Left lobe of liver (tissue), 2 donors: ENCODE data around the gene MYO7A. TPM values are rescaled to one million over a fixed set of nuclear protein-coding genes. Genes with fewer than 3 reads are reported as not detected.

Experiments used
- ATAC-seq: fragments of 200-7000 bp; cut with Tn5 transposase; one replicate; pipeline ENCODE4 v1.9.1; 2020; ENCODE audit warnings: mild to moderate bottlenecking, moderate library complexity
- DNase-seq: peaks from one replicate; pipeline ENCODE4 v3.0.0-alpha.2; 2020; ENCODE audit warnings: low spot score
- total RNA-seq: library from RNA; stranded (reverse); gene quantifications from one replicate; pipeline ENCODE4 v1.2.1, GENCODE V29; 2021
- donor health status: DM: no; HTN: no; CAD: no; lungs with moderate emphysema.
- donor health status: DM: no; HTN: yes; CAD: no.

The MYO7A gene
- total RNA-seq, 1 donor from 2014 or later = 38.5 TPM

- ATAC-seq (no peak), DNase-seq (no peak)
These were observed 52.3 kb downstream of the MYO7A start for GRCh38 chr11:77180346-77180745.

- DNase-seq (no peak), ATAC-seq (no peak)
These were observed 53.2 kb downstream of the MYO7A start for GRCh38 chr11:77181226-77181625.

DNA sequence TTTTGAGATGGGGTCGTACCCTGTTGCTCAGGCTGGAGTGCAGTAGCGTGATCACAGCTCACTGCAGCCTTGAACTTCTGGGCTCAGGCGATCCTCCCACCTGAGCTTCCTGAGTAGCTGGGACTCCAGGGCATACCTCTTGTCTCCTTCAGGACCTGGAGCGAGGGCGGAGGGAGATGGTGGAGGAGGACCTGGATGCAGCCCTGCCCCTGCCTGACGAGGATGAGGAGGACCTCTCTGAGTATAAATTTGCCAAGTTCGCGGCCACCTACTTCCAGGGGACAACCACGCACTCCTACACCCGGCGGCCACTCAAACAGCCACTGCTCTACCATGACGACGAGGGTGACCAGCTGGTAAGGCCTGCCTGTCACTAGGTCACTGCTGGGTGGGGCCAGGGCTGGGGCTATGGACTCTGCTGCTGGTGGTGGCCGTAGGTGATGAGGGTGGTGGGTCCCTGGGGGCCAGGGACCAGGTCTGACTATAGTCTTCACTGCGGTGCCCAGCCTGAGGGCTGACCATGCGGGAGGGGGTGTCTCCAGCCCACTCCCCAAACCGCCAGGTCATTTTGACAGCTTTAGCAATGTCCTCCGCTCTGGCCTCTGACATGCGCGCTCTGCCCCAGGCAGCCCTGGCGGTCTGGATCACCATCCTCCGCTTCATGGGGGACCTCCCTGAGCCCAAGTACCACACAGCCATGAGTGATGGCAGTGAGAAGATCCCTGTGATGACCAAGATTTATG lies 53.9 kb downstream of the MYO7A start:
- ATAC-seq = no peak
- no peak for DNase-seq

GRCh38 chr11:77182542-77183430 lies 54.7 kb downstream of the MYO7A start:
- no peak for DNase-seq
- no peak for ATAC-seq

DNA sequence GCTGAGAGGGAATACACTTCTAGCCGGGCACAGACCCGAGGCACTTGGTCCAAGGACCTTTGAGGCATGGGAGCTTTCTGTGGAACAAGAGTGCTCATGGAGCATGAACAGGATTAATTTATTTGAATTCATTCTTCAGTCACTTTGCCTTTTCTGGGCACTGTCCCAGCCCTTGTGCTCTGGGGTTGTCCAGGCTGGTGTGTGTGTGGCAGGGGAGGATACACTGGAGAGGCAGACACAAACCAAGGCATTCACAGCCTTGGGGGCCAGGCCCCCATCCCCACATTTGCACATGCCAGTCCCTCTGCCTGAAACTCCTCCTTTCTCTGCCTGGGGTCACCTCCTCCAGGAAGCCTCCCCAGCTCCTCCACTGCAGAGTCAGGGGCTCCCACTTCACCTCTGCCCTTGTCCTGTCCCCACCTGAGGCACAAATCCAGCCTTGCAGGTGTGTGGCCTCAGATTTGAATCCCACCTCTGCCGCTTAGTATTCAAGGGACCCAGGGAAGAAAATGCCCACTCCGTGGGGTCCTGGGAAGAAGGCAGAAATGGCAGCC lies 55.5 kb downstream of the MYO7A start:
- DNase-seq = no peak

GRCh38 chr11:77184136-77184860 lies 56.3 kb downstream of the MYO7A start:
- DNase-seq (no peak), ATAC-seq (no peak)

More for the DNA sequence above, 55.5 kb downstream of the MYO7A start:
- no peak for ATAC-seq

- DNase-seq = no peak
- no peak for ATAC-seq
These were observed 58.3 kb downstream of the MYO7A start for GRCh38 chr11:77186302-77186701.

DNA sequence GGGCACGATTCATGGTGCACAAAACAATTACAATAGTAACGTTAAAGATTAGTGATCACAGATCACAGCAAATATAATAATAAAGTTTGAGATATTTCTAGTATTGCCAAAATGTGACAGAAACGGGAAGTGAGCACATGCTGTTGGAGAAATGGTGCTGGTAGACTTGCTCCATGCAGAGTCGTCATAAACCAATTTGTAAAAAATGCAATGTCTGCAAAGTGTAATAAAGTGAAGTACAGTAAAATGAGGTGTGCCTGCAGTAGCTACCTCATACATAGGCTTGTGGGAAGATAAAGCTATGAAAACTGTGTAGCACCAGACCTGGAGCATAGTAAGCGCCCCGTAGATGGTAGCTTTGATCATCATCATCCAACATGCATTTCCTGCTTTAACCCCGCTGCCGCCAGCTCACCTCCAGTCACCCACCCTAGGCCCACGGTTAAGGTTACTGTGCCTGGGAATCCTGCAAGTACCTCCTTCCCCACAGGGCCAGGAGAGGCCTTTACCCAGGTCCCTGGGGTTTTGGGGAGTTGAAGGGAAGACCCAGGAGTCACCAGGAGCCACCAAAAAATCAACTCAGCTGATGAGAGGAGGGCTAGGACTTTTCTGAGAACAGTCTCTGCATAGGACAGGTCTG lies 59.2 kb downstream of the MYO7A start:
- ATAC-seq = no peak
- no peak for DNase-seq

DNA sequence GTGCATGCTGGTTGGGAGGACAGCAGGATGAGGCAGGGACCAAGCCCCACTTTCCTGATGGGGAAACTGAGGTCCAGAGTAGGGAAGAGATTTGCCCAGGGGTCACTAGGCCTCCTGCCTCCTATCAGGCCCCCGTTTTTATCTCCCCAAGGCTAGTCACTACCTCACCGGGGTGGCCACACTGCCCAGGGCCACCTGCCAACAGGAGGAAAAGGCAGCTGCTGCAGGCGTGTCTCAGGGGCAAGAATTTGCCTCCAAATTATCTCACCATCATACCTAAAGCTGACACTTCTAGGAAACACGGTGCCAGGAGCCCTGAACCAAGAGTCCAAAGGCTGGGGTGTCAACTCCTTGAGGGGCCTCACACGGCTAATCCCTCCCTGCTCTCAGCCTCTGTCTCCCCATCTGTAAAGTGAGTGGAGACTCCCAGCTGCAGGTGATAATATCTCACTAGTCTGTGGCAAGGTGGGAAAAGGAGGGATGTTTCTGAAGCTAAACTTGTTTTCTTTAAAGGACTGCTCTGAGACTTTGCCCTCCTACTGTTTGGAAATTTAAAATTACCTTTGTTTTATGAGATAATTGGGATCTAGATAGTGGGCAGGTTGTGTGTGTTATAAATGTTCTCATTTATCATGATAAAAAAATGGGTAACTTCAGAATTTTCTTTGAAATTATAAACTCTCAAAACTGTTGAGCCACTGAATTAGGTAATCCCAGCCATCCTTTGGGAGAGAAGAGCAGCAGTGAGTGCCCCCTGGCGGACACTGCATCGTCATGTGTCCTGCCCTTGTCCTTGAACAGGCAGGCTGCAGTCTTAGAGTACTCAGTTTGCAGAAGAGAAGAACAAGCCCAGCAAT lies 60.0 kb downstream of the MYO7A start:
- ATAC-seq (peak; percentile 93), DNase-seq (peak; percentile 79)

GRCh38 chr11:77188633-77189491 lies 60.8 kb downstream of the MYO7A start:
- ATAC-seq (no peak), DNase-seq (no peak)

DNA sequence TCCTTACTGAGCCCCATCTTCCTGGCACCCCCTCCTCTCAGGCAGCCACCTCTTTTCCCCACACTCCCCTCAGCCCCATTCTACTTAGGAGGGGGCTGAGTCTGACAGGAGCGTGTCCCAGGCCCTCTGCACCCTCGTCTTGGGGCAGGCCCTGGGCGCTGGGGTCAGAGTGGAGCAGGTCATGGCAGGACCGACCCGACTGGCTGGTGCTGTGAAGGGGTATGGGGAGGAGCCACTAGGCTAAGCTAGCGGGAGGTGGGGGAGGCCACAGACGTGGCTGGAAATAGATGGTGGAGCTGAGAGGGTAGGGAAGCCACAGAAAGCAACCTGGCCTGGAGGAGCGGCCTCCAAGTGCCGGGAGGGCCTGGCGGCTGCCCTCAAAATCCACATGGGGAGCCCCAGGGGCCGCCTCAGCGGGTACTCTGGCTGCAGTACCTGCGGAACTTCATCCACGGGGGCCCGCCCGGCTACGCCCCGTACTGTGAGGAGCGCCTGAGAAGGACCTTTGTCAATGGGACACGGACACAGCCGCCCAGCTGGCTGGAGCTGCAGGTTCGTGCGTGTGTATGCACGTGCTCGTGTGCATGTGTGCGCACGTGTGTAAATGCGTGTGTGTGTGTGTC lies 61.7 kb downstream of the MYO7A start:
- DNase-seq (no peak), ATAC-seq (no peak)

DNA sequence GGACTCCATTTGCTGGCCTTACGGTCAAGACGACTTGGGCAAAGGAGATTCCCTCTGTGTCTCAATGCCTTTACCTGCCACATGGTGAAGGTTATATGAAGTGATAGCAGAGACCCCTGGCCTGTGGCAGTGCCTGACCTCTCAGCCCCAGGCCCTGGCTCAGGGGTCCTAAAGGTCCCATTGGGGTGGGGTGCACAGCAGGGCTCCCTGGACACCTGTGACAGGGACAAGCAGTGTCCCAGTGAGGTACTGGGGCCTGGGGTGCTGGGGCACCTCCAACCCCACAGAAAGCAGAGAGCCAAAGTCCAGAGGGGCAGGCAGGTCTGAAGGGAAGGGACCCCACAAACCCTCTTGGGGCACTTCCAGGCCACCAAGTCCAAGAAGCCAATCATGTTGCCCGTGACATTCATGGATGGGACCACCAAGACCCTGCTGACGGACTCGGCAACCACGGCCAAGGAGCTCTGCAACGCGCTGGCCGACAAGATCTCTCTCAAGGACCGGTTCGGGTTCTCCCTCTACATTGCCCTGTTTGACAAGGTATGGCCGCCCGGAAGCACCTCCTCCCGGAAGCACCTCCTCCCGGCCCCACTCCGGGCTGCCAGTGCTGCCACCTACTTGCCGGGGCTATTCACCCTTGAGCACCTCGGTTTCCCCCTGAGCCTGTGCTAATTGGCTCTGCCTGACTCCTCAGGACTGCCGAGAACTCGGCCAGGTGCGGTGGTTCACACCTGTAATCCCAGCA lies 62.5 kb downstream of the MYO7A start:
- no peak for DNase-seq
- no peak for ATAC-seq

DNA sequence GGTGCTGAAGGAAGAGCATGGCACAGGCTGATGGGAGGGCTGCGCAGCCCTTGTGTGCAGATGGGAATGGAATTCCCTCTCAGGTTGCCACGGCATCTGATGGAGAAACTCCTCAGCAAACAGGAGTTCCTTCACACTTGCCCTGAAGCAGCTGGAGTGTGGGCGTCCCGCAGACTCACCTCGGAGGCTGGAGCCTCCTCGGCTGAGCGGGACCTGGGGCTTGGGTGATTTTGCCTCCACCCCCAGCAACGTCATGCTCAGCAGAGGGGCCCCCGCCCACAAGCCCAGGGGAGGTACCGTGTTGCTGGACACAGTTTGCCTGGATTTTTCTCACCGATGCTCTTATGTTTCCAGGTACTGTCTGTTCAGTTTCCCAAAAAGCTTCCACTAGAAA lies 63.4 kb downstream of the MYO7A start:
- no peak for ATAC-seq

GRCh38 chr11:77191823-77192495 lies 63.9 kb downstream of the MYO7A start:
- DNase-seq = no peak

More for the DNA sequence above, 63.4 kb downstream of the MYO7A start:
- DNase-seq = no peak

DNA sequence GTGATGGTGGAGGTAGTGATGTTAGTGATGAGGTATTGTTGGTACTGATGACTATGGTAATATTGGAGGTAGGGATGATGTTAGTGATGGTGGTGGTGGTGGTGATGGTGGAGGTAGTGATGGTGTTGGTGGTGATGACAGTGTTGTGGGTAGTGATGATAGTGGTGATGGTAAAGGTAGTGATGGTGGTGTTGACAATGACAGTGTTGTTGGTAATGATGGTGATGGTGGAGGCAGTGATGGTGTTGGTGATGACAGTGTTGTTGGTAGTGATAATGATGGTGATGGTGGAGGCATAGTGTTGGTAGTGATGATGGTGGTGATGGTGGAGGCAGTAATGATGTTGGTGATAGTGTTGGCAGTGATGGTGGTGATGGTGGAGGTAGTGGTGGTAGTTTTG lies 65.1 kb downstream of the MYO7A start:
- ATAC-seq = no peak
- no peak for DNase-seq

More at GRCh38 chr11:77191823-77192495, 63.9 kb downstream of the MYO7A start:
- ATAC-seq = no peak

- DNase-seq (no peak), ATAC-seq (no peak)
These were observed 66.1 kb downstream of the MYO7A start for GRCh38 chr11:77193911-77194830.
